Suprapubic skin (tissue), 3 donors: ENCODE results near the gene ZBTB46.

ENCODE experiments used
- CTCF ChIP-seq, 2 donors: fragments of 200-600 bp in 1 of 2; fragments of 450-650 bp in 1 of 2; sonication (generic) in 1 of 2; IDR thresholded peaks; one replicate each; pipeline ENCODE4 v1.5.1; 2016 to 2019; ENCODE audit warnings: antibody characterized with exemption in 2 of 2, mild to moderate bottlenecking in 1 of 2, moderate library complexity in 1 of 2
- POLR2A ChIP-seq, 2 donors: fragments of 450-650 bp; IDR thresholded peaks; one replicate each; pipeline ENCODE4 v1.6.1; 2017; ENCODE audit warnings: antibody characterized with exemption in 2 of 2, mild to moderate bottlenecking in 2 of 2, moderate library complexity in 2 of 2

GRCh38 chr20:63703976-63704748, 126.9 kb downstream of the ZBTB46 start:
- TF ChIP-seq CTCF (IDR thresholded peaks at IDR 0.05) (no peak), POLR2A (IDR thresholded peaks at IDR 0.05) (no peak)
